Measurements from ENCODE around the gene BTG2. TPM values are rescaled to one million over a fixed set of nuclear protein-coding genes. Genes with fewer than 3 reads are reported as not detected.

BTG2 gene
- total RNA-seq, 1 experiment from 2014 or later: 19.4 TPM

GRCh38 chr1:203291201-203292096, 13.9 kb upstream of the BTG2 start:
- DNase-seq (ENCODE audit: low spot score) (no peak), ATAC-seq (no peak)
- peaks cover 51% of the 10 kb centered on the region for H3K4me1 Mint-ChIP-seq
- H3K27ac Mint-ChIP-seq: peak overlapping the region; percentile 87
- TF ChIP-seq E2F4 (CRISPR knock-in tag; IDR thresholded peaks at IDR 0.05; ENCODE audit: borderline replicate concordance, low read depth) (no peak), MYBL2 (CRISPR knock-in tag; IDR thresholded peaks at IDR 0.05) (no peak), CREB1 (CRISPR knock-in tag; IDR thresholded peaks at IDR 0.05) (no peak), MLX (CRISPR knock-in tag; IDR thresholded peaks at IDR 0.05) (no peak), ZBTB21 (CRISPR knock-in tag; IDR thresholded peaks at IDR 0.05; ENCODE audit: borderline replicate concordance) (no peak), ZNF219 (CRISPR knock-in tag; IDR thresholded peaks at IDR 0.05; ENCODE audit: borderline replicate concordance) (no peak), ESRRA (CRISPR knock-in tag; IDR thresholded peaks at IDR 0.05; ENCODE audit: borderline replicate concordance) (no peak)
- TF ChIP-seq, protein P1, sequence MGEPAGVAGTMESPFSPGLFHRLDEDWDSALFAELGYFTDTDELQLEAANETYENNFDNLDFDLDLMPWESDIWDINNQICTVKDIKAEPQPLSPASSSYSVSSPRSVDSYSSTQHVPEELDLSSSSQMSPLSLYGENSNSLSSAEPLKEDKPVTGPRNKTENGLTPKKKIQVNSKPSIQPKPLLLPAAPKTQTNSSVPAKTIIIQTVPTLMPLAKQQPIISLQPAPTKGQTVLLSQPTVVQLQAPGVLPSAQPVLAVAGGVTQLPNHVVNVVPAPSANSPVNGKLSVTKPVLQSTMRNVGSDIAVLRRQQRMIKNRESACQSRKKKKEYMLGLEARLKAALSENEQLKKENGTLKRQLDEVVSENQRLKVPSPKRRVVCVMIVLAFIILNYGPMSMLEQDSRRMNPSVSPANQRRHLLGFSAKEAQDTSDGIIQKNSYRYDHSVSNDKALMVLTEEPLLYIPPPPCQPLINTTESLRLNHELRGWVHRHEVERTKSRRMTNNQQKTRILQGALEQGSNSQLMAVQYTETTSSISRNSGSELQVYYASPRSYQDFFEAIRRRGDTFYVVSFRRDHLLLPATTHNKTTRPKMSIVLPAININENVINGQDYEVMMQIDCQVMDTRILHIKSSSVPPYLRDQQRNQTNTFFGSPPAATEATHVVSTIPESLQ (CRISPR knock-in tag; IDR thresholded peaks at IDR 0.05): no peak
- TF ChIP-seq, protein P2, sequence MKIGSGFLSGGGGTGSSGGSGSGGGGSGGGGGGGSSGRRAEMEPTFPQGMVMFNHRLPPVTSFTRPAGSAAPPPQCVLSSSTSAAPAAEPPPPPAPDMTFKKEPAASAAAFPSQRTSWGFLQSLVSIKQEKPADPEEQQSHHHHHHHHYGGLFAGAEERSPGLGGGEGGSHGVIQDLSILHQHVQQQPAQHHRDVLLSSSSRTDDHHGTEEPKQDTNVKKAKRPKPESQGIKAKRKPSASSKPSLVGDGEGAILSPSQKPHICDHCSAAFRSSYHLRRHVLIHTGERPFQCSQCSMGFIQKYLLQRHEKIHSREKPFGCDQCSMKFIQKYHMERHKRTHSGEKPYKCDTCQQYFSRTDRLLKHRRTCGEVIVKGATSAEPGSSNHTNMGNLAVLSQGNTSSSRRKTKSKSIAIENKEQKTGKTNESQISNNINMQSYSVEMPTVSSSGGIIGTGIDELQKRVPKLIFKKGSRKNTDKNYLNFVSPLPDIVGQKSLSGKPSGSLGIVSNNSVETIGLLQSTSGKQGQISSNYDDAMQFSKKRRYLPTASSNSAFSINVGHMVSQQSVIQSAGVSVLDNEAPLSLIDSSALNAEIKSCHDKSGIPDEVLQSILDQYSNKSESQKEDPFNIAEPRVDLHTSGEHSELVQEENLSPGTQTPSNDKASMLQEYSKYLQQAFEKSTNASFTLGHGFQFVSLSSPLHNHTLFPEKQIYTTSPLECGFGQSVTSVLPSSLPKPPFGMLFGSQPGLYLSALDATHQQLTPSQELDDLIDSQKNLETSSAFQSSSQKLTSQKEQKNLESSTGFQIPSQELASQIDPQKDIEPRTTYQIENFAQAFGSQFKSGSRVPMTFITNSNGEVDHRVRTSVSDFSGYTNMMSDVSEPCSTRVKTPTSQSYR (CRISPR knock-in tag; IDR thresholded peaks at IDR 0.05): no peak
- TF ChIP-seq, protein P3, sequence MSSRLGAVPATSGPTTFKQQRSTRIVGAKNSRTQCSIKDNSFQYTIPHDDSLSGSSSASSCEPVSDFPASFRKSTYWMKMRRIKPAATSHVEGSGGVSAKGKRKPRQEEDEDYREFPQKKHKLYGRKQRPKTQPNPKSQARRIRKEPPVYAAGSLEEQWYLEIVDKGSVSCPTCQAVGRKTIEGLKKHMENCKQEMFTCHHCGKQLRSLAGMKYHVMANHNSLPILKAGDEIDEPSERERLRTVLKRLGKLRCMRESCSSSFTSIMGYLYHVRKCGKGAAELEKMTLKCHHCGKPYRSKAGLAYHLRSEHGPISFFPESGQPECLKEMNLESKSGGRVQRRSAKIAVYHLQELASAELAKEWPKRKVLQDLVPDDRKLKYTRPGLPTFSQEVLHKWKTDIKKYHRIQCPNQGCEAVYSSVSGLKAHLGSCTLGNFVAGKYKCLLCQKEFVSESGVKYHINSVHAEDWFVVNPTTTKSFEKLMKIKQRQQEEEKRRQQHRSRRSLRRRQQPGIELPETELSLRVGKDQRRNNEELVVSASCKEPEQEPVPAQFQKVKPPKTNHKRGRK (CRISPR knock-in tag; IDR thresholded peaks at IDR 0.05; ENCODE audit: borderline replicate concordance): no peak
- H3K36me3 Mint-ChIP-seq: no peaks in the 10 kb centered on the region
- CTCF ChIA-PET: interaction anchor here (0.6 to 6.8 kb wide), 11 partner anchors 16 to 251 kb away, joined by 3 to 78 read pairs (median 5); no protein-coding TSS in a partner anchor
- H3K9me3 Mint-ChIP-seq: no peaks in the 10 kb centered on the region
- peak overlapping the region; percentile 63 for H3K4me3 Mint-ChIP-seq
- POLR2A ChIA-PET: interaction anchor here (0.8 to 2.4 kb wide), 7 partner anchors 14 to 225 kb away, joined by 3 to 17 read pairs (median 7); partner anchors contain the start of gene BTG2
- peaks cover 63% of the 10 kb centered on the region for H3K27me3 Mint-ChIP-seq (ENCODE audit: low read depth)

DNA sequence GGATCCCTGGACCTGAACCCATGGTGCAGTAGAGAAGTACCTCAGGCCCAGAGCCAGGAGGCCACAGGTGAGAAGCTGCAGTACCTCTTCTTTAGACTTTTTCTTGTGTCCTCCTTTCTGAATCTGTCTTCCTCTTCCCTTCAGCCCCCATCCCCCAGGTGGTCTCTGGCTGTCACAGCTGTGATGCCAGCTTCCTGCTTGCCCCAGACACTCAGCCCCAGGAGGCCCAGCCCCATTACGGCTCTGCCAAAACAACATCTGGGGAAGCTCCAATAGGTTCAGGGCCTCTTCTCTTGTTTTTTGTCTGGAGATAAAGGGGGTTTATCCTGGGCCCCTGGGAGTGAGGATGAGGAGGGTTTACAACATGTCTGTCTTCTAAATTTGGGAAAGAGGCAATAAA, 9.5 kb upstream of the BTG2 start:
- CTCF ChIA-PET: interaction anchor here (0.7 to 2.2 kb wide), 5 partner anchors 23 to 256 kb away, joined by 3 to 13 read pairs (median 6); no protein-coding TSS in a partner anchor
- Mint-ChIP-seq H3K4me1 (peaks cover 15% of the 10 kb centered on the region), H3K36me3 (no peaks in the 10 kb centered on the region), H3K27ac (no peak overlapping the region), H3K9me3 (no peaks in the 10 kb centered on the region), H3K4me3 (no peak overlapping the region), H3K27me3 (ENCODE audit: low read depth) (peaks cover 73% of the 10 kb centered on the region)
- ATAC-seq (no peak), DNase-seq (ENCODE audit: low spot score) (no peak)
- POLR2A ChIA-PET: interaction anchor here (0.8 kb wide), 1 partner anchor 12 kb away, joined by 4 read pairs; no protein-coding TSS in a partner anchor
- TF ChIP-seq, protein P4, sequence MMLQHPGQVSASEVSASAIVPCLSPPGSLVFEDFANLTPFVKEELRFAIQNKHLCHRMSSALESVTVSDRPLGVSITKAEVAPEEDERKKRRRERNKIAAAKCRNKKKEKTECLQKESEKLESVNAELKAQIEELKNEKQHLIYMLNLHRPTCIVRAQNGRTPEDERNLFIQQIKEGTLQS (CRISPR knock-in tag; conservative IDR thresholded peaks at IDR 0.05): no peak
- TF ChIP-seq, protein P3 (CRISPR knock-in tag; IDR thresholded peaks at IDR 0.05; ENCODE audit: borderline replicate concordance): no peak
- TF ChIP-seq ELF4 (CRISPR knock-in tag; IDR thresholded peaks at IDR 0.05; ENCODE audit: low read depth) (no peak), CREB1 (CRISPR knock-in tag; IDR thresholded peaks at IDR 0.05) (no peak), USF2 (CRISPR knock-in tag; IDR thresholded peaks at IDR 0.05) (no peak)
- TF ChIP-seq, protein P2 (CRISPR knock-in tag; IDR thresholded peaks at IDR 0.05): no peak

Measured in WTC11 (cell line).